A549 (cell line): Measurements from ENCODE around the gene SPP1.

ENCODE experiments used
- CBX8 ChIP-seq: fragments of 200-600 bp; sonication (generic); IDR thresholded peaks from 2 replicates; pipeline ENCODE4 v1.6.1; 2016
- HDAC2 ChIP-seq: fragments of 200-600 bp; sonication (generic); IDR thresholded peaks from 2 replicates; pipeline ENCODE4 v1.6.1; 2016
- HOXB5 ChIP-seq: fragments of 250-450 bp; sonication (Bioruptor Pico); IDR thresholded peaks from 2 replicates; pipeline ENCODE4 v1.5.0; 2020; ENCODE audit warnings: mild to moderate bottlenecking, moderate library complexity
- POLR2A ChIP-seq: IDR thresholded peaks from 2 replicates; pipeline ENCODE4 v1.6.1; 2012; ENCODE audit warnings: mild to moderate bottlenecking, low read length
- POLR2AphosphoS2 ChIP-seq: conservative IDR thresholded peaks from 2 replicates; pipeline ENCODE4 v1.6.1; 2012; ENCODE audit warnings: low read length, improper control_type of control experiment, inconsistent platforms
- TF ChIP-seq, protein P1 (sequence below): fragments of >200 bp; sonication (Bioruptor Twin); formaldehyde crosslinking; IDR thresholded peaks from 3 replicates; pipeline ENCODE4 v1.5.1; 2016
- TF ChIP-seq, protein P2 (sequence below): fragments of 200-600 bp; sonication (generic); IDR thresholded peaks from 2 replicates; pipeline ENCODE4 v1.6.1; 2016; ENCODE audit warnings: antibody characterized with exemption, mild to moderate bottlenecking, moderate library complexity

DNA sequence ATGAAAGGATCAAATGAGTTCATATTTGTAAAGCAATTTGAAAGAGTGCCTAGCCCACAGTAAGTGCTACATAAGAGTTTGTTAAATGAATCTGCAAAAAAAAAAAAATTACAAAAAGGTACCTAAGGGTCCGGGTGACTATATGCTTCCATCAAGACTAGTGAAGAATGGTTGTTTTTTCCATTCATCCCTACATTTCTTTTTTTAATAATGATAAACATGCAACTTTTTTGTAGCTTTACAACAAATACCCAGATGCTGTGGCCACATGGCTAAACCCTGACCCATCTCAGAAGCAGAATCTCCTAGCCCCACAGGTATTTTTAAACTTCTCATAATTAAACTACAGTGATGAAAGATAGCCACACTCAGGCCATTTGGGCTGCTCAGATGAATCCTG lies 4.3 kb downstream of the SPP1 start:
- no peak for TF ChIP-seq HDAC2
- TF ChIP-seq, protein P1, sequence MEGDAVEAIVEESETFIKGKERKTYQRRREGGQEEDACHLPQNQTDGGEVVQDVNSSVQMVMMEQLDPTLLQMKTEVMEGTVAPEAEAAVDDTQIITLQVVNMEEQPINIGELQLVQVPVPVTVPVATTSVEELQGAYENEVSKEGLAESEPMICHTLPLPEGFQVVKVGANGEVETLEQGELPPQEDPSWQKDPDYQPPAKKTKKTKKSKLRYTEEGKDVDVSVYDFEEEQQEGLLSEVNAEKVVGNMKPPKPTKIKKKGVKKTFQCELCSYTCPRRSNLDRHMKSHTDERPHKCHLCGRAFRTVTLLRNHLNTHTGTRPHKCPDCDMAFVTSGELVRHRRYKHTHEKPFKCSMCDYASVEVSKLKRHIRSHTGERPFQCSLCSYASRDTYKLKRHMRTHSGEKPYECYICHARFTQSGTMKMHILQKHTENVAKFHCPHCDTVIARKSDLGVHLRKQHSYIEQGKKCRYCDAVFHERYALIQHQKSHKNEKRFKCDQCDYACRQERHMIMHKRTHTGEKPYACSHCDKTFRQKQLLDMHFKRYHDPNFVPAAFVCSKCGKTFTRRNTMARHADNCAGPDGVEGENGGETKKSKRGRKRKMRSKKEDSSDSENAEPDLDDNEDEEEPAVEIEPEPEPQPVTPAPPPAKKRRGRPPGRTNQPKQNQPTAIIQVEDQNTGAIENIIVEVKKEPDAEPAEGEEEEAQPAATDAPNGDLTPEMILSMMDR: no peak
- TF ChIP-seq POLR2A: no peak
- TF ChIP-seq POLR2AphosphoS2: no peak
- no peak for TF ChIP-seq CBX8
- TF ChIP-seq, protein P2, sequence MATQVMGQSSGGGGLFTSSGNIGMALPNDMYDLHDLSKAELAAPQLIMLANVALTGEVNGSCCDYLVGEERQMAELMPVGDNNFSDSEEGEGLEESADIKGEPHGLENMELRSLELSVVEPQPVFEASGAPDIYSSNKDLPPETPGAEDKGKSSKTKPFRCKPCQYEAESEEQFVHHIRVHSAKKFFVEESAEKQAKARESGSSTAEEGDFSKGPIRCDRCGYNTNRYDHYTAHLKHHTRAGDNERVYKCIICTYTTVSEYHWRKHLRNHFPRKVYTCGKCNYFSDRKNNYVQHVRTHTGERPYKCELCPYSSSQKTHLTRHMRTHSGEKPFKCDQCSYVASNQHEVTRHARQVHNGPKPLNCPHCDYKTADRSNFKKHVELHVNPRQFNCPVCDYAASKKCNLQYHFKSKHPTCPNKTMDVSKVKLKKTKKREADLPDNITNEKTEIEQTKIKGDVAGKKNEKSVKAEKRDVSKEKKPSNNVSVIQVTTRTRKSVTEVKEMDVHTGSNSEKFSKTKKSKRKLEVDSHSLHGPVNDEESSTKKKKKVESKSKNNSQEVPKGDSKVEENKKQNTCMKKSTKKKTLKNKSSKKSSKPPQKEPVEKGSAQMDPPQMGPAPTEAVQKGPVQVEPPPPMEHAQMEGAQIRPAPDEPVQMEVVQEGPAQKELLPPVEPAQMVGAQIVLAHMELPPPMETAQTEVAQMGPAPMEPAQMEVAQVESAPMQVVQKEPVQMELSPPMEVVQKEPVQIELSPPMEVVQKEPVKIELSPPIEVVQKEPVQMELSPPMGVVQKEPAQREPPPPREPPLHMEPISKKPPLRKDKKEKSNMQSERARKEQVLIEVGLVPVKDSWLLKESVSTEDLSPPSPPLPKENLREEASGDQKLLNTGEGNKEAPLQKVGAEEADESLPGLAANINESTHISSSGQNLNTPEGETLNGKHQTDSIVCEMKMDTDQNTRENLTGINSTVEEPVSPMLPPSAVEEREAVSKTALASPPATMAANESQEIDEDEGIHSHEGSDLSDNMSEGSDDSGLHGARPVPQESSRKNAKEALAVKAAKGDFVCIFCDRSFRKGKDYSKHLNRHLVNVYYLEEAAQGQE: no peak
- no peak for TF ChIP-seq HOXB5 (CRISPR knock-in tag)
